Uterus (tissue), 2 donors: ENCODE data around the gene LRRC70.

Experiments used
- POLR2A ChIP-seq, 2 donors: fragments of 450-650 bp; IDR thresholded peaks; one replicate each; pipeline ENCODE4 v1.6.1; 2016; ENCODE audit warnings: antibody characterized with exemption in 2 of 2, mild to moderate bottlenecking in 1 of 2, moderate library complexity in 1 of 2
- TF ChIP-seq, protein P1 (sequence below), 4 experiments: fragments of 200-600 bp in 2 of 4; fragments of 450-650 bp in 2 of 4; sonication (generic) in 2 of 4; IDR thresholded peaks; one replicate each; pipeline ENCODE4 v1.5.1; 2016 to 2019; ENCODE audit warnings: antibody characterized with exemption in 4 of 4, mild to moderate bottlenecking in 2 of 4, moderate library complexity in 1 of 4

DNA sequence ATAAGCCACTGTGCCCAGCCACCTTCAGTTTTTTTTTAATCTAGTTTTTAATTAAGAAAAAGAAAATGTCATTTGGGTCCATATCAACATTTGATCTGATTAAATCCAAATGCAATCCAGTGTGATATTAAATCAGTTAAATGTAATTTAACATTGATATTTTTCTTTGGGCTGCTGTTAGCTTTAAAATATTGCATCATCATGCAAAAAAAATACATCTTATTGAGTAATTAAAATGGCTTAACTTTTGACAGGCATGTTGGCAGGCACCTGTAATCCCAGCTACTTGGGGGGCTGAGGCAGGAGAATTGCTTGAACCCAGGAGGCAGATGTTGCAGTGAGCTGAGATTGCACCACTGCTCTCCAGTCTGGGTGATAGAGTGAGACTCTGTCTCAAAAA is 22.7 kb upstream of the LRRC70 start:
- TF ChIP-seq, protein P1, sequence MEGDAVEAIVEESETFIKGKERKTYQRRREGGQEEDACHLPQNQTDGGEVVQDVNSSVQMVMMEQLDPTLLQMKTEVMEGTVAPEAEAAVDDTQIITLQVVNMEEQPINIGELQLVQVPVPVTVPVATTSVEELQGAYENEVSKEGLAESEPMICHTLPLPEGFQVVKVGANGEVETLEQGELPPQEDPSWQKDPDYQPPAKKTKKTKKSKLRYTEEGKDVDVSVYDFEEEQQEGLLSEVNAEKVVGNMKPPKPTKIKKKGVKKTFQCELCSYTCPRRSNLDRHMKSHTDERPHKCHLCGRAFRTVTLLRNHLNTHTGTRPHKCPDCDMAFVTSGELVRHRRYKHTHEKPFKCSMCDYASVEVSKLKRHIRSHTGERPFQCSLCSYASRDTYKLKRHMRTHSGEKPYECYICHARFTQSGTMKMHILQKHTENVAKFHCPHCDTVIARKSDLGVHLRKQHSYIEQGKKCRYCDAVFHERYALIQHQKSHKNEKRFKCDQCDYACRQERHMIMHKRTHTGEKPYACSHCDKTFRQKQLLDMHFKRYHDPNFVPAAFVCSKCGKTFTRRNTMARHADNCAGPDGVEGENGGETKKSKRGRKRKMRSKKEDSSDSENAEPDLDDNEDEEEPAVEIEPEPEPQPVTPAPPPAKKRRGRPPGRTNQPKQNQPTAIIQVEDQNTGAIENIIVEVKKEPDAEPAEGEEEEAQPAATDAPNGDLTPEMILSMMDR (IDR thresholded peaks at IDR 0.05): no peak
- TF ChIP-seq POLR2A (IDR thresholded peaks at IDR 0.05): no peak
